ENCODE measurements around the gene FOSB. TPM values are rescaled to one million over a fixed set of nuclear protein-coding genes. Genes with fewer than 3 reads are reported as not detected.

FOSB gene
- total RNA-seq, 2 experiments from 2014 or later, result 7.3 to 7.7 TPM

DNA sequence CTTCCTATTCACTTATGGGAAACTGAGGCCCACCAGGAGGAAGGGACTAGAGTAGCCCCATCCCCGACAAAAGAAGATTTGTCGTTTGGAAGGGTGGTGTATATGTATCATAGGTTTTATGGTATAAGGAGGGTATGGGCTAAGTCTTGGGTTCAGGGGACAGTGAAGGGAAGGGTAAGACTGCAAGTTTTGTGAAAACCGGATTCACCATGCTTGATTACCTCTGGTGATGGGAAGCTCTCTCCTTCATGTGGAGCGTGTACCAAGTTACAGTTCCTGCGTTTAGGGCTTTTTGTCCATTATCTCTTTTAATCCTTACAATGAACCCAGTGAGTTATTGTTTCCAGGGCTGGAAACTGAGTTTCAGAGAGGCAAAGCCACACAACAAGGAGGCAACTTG is 43.3 kb downstream of the FOSB start:
- no peaks in the 10 kb centered on the region for H3K9me3 Mint-ChIP-seq (ENCODE audit: low read depth)
- intact Hi-C loops (cut with DNase I, micrococcal nuclease), result no loop called here
- no peaks in the 10 kb centered on the region for H3K27me3 Mint-ChIP-seq
- ChIA-PET POLR2A (interaction anchor here (0.7 kb wide), 1 partner anchor 131 kb away, joined by 4 read pairs; no protein-coding TSS in a partner anchor), CTCF (interaction anchor here (0.7 to 1.5 kb wide), 3 partner anchors 26 to 885 kb away, joined by 4 to 6 read pairs (median 5); no protein-coding TSS in a partner anchor)
- no peak for DNase-seq
- peaks cover 62% of the 10 kb centered on the region for H3K4me1 Mint-ChIP-seq
- peak overlapping the region; percentile 23 for H3K27ac Mint-ChIP-seq
- peaks cover 24% of the 10 kb centered on the region for H3K36me3 Mint-ChIP-seq (ENCODE audit: low read depth)
- ATAC-seq, result no peak
- H3K4me3 Mint-ChIP-seq, result peak overlapping the region; percentile 28

DNA sequence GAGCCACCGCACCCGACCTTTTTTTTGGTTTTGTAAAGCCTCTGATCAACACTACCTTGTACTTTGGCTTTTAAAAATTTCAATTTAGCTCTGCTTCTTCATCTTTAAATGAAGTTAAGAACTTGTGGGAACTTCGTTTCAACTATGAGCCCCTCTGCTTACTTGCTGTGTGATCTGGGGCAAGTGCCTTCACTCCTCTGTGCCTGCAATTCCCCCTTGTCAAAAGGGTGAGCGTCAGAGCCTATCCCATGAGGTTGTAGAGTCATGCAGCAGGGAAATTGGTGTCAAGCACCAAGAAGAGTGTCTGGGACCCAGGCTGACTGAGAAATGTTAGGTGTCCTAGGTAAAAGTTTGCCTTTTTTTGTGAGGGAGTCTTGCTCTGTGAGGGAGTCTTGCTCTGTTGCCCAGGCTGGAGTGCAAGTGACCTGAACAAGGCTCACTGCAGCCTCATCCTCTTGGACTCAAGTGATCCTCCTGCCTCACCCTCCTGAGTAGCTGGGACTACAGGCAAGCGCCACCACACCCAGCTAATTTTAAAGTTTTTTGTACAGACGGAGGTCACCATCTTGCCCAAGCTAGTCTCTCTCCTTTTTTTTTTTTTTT is 45.2 kb downstream of the FOSB start:
- POLR2A ChIA-PET, result no interaction called here
- intact Hi-C loops (cut with DNase I, micrococcal nuclease), result no loop called here
- H3K36me3 Mint-ChIP-seq (ENCODE audit: low read depth), result peaks cover 32% of the 10 kb centered on the region
- no peak for ATAC-seq
- H3K27ac Mint-ChIP-seq, result peak overlapping the region; percentile 69
- no peaks in the 10 kb centered on the region for H3K27me3 Mint-ChIP-seq
- DNase-seq, result no peak
- H3K4me1 Mint-ChIP-seq, result peaks cover 64% of the 10 kb centered on the region
- CTCF ChIA-PET, result interaction anchor here (0.9 to 1.1 kb wide), 2 partner anchors 13 to 45 kb away, joined by 3 read pairs; no protein-coding TSS in a partner anchor
- no peaks in the 10 kb centered on the region for H3K9me3 Mint-ChIP-seq (ENCODE audit: low read depth)
- no peak overlapping the region for H3K4me3 Mint-ChIP-seq

DNA sequence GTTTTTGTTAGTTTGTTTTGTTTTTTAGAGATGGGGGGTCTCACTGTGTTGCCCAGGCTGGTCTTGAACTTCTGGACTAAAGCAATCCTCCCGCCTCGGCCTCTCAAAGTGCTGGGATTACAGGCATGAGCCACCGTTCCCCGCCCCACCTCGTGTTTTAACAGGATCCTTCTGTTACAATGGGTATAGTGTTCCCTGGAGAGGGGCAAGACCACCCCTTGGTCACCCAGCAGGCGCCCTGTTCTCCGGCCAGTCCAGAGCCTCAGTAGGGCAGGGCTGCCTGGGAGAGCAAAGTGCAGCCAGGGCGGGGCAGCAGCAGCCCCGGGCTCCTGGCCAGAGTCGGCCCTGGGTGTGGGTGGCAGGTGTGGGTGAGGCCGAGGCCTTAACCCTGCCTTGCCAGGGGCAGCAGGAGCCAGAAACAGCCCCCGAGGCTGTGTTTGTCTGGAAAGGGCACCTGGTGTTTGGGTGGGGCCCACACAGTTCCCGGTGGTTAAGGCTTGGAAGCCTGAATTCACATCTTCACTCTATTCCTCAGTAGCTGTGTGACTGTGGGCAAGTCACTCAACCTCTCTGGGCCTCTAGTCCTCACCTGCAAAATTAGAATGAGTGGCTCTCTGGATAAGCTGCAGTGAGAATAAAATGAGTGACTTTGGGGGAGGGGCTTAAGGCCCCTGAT is 46.7 kb downstream of the FOSB start:
- ChIA-PET CTCF (interaction anchor here (0.6 to 1.9 kb wide), 7 partner anchors 9 to 82 kb away, joined by 3 to 6 read pairs (median 4); no protein-coding TSS in a partner anchor), POLR2A (no interaction called here)
- H3K36me3 Mint-ChIP-seq (ENCODE audit: low read depth), result peaks cover 34% of the 10 kb centered on the region
- peak overlapping the region; percentile 41 for H3K4me3 Mint-ChIP-seq
- no peak for DNase-seq
- no peaks in the 10 kb centered on the region for H3K9me3 Mint-ChIP-seq (ENCODE audit: low read depth)
- H3K27ac Mint-ChIP-seq, result peak overlapping the region; percentile 92
- peaks cover 62% of the 10 kb centered on the region for H3K4me1 Mint-ChIP-seq
- intact Hi-C loops (cut with DNase I, micrococcal nuclease), result no loop called here
- no peaks in the 10 kb centered on the region for H3K27me3 Mint-ChIP-seq
- peak; percentile 72 for ATAC-seq

DNA sequence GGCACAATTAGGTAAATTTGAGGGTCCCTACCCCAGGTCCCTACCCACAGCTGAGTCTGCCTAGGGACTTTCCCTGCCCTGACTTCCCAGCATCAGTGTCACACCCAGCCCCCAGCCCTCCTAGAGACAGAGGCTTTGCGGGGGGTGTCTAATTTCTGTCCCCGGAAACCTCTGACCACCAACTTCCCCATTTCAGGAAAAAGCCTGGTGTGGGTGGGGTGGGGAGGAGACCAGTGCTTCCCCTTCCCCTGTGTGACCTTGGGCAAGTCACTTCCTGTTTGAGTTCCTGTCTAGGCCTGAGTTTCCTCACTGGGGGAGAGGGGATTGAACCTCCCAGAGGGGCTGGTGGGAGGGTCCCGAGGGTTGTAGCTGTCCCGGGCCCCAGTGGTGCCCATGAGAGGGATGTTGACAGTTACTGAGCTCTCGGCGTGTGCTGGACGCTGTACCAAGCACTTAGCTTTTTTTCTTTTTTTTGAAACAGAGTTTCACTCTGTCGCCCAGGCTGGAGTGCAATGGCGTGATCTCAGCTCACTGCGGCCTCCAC is 47.4 kb downstream of the FOSB start:
- POLR2A ChIA-PET, result interaction anchor here (0.8 kb wide), 1 partner anchor 178 kb away, joined by 3 read pairs; the partner anchor contains the start of gene QPCTL
- peaks cover 55% of the 10 kb centered on the region for H3K4me1 Mint-ChIP-seq
- ATAC-seq (peak; percentile 60), DNase-seq (peak; percentile 43)
- CTCF ChIA-PET, result interaction anchor here (0.6 to 1.9 kb wide), 11 partner anchors 10 to 171 kb away, joined by 3 to 6 read pairs (median 4); no protein-coding TSS in a partner anchor
- H3K4me3 Mint-ChIP-seq, result no peak overlapping the region
- H3K27ac Mint-ChIP-seq, result peak overlapping the region; percentile 92
- H3K9me3 Mint-ChIP-seq (ENCODE audit: low read depth), result no peaks in the 10 kb centered on the region
- intact Hi-C loops (cut with DNase I, micrococcal nuclease), result no loop called here
- peaks cover 29% of the 10 kb centered on the region for H3K36me3 Mint-ChIP-seq (ENCODE audit: low read depth)
- H3K27me3 Mint-ChIP-seq, result no peaks in the 10 kb centered on the region

DNA sequence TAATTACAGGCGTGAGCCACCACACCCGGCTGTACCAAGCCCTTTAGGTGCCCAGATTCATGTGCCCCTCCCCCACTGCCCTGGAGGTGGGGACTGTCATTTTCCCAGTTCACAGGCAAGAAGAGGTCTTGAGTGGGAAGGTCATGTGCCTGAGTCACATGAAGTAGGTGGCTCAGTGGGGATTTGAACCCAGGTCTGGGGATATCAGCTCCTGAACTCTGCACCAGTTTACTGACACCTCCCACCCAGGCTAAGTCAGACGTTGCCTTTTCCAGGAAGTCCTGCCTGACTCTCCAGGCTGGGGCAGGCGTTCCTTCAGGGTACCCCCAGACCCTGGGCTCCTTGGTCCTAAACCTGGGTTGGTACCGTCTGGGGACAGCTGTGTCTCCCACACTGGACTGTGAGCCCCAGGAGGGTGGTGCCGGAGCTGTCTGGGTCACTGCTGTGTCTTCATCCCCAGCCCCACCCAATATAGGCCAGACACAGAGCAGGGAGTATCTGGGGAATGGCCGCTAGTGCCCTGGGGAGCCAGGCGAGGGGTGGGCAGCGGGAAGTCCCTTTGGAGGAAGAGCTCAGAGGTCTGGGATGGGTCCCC is 48.1 kb downstream of the FOSB start:
- CTCF ChIA-PET, result interaction anchor here (0.5 to 1.9 kb wide), 11 partner anchors 10 to 201 kb away, joined by 3 to 6 read pairs (median 4); no protein-coding TSS in a partner anchor
- no peak for ATAC-seq
- no peaks in the 10 kb centered on the region for H3K9me3 Mint-ChIP-seq (ENCODE audit: low read depth)
- peaks cover 30% of the 10 kb centered on the region for H3K36me3 Mint-ChIP-seq (ENCODE audit: low read depth)
- POLR2A ChIA-PET, result interaction anchor here (0.8 kb wide), 1 partner anchor 177 kb away, joined by 3 read pairs; the partner anchor contains the start of gene QPCTL
- no peaks in the 10 kb centered on the region for H3K27me3 Mint-ChIP-seq
- peaks cover 48% of the 10 kb centered on the region for H3K4me1 Mint-ChIP-seq
- DNase-seq, result peak; percentile 39
- peak overlapping the region; percentile 92 for H3K27ac Mint-ChIP-seq
- intact Hi-C loops (cut with DNase I, micrococcal nuclease), result no loop called here
- H3K4me3 Mint-ChIP-seq, result no peak overlapping the region

DNA sequence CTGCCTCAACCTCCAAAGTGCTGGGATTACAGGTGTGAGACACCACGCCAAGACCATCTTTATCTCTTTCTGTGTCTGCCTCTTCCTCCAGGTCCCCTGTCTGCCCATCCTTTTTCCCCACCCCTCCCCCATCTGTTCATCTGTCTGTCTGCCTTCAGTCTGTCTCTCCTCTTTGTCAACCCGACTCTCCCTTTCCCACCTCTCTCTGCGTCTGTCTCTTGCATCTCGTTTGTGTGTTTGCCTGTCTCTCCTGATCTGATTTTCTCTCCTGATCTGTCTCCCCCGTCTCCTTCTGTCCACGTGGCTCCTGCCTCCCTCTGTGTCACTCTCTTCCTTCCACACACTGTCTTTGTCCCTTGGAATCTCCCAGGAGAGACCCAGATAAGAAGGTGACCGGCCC is 49.4 kb downstream of the FOSB start:
- Mint-ChIP-seq H3K36me3 (ENCODE audit: low read depth) (peaks cover 31% of the 10 kb centered on the region), H3K9me3 (ENCODE audit: low read depth) (no peaks in the 10 kb centered on the region), H3K27me3 (no peaks in the 10 kb centered on the region), H3K4me3 (no peak overlapping the region), H3K27ac (peak overlapping the region; percentile 9), H3K4me1 (peaks cover 37% of the 10 kb centered on the region)
- POLR2A ChIA-PET, result no interaction called here
- DNase-seq (no peak), ATAC-seq (no peak)
- intact Hi-C loops (cut with DNase I, micrococcal nuclease), result no loop called here
- CTCF ChIA-PET, result no interaction called here

DNA sequence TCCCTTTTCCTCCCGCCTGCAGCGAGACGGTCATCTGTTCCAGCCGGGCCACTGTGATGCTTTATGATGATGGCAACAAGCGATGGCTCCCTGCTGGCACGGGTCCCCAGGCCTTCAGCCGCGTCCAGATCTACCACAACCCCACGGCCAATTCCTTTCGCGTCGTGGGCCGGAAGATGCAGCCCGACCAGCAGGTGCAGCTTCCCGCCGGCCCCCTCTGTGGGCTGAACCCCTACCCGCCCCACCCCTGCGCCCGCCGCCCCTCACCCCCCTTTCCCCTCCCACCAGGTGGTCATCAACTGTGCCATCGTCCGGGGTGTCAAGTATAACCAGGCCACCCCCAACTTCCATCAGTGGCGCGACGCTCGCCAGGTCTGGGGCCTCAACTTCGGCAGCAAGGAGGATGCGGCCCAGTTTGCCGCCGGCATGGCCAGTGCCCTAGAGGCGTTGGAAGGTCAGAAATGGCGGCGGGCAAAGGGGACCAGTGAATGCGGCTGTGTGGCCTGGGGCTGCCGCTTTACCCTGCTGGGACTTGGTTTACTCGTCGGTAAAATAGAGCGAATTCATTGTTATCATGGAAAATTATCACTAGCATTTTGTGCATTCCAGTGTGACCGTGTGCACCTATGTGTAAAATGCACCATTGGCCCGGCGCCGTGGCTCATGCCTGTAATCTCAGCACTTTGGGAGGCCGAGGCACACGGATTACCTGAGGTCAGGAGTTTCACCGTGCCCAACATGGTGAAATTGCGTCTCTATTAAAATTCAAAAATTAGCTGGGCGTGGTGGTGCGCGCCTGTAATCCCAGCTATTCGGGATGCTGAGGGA is 50.1 kb downstream of the FOSB start:
- no peak overlapping the region for H3K4me3 Mint-ChIP-seq
- ATAC-seq, result no peak
- peaks cover 29% of the 10 kb centered on the region for H3K36me3 Mint-ChIP-seq (ENCODE audit: low read depth)
- POLR2A ChIA-PET, result no interaction called here
- DNase-seq, result no peak
- no peaks in the 10 kb centered on the region for H3K9me3 Mint-ChIP-seq (ENCODE audit: low read depth)
- intact Hi-C loops (cut with DNase I, micrococcal nuclease), result no loop called here
- H3K4me1 Mint-ChIP-seq, result peaks cover 35% of the 10 kb centered on the region
- CTCF ChIA-PET, result interaction anchor here (0.8 kb wide), 1 partner anchor 41 kb away, joined by 3 read pairs; no protein-coding TSS in a partner anchor
- H3K27me3 Mint-ChIP-seq, result no peaks in the 10 kb centered on the region
- peak overlapping the region; percentile 37 for H3K27ac Mint-ChIP-seq

DNA sequence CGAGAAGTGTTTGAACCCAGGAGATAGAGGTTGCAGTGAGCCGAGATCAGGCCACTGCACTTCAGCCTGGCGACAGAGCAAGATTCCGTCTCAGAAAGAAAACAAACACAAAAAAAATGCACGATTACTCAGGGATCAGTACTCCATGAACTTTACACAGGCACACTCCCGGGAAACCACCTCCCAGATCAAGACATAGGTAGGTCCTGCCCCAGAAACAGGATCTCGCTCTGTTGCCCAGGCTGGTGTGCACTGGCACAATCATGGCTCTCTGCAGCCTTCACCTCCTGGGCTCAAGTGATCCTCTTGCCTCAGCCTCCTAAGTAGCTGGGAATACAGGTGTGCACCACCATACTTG is 50.7 kb downstream of the FOSB start:
- Mint-ChIP-seq H3K9me3 (ENCODE audit: low read depth) (no peaks in the 10 kb centered on the region), H3K36me3 (ENCODE audit: low read depth) (peaks cover 27% of the 10 kb centered on the region), H3K27ac (no peak overlapping the region)

DNA sequence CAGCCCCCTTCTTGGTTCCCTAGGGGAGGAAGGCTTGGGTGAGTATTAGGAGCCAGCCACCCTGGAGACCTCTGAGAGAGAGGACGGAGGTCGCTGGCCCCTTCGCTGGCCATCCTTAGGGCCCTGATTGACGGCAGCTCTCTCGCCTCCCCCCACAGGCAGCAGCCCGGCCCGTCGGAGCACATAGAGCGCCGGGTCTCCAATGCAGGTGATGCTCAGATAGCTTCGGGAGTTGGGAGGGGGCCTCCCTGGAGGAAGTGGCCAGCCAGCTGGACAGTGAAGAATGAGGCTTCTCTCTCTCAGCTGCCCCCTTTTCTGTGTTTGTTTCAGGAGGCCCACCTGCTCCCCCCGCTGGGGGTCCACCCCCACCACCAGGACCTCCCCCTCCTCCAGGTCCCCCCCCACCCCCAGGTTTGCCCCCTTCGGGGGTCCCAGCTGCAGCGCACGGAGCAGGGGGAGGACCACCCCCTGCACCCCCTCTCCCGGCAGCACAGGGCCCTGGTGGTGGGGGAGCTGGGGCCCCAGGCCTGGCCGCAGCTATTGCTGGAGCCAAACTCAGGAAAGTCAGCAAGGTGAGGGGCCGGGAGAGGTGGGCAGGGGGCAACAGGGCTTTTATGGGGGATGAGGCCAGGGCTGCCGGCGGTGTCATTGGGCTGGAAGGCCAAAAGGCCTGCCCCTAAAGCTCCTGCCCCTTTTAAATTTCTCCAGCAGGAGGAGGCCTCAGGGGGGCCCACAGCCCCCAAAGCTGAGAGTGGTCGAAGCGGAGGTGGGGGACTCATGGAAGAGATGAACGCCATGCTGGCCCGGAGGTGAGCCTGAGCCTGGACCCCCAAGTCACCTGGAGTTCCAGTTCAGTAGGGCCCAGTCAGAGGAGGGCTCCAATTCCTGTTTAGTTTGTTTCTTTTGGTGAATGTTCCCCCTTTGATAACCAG is 54.5 kb downstream of the FOSB start:
- intact Hi-C loops (cut with DNase I, micrococcal nuclease), result loop anchor here in 1 of 2 experiments (2.0 kb wide), 1 partner anchor 121 kb away; no protein-coding TSS in a partner anchor

More for the DNA sequence above, 50.7 kb downstream of the FOSB start:
- peaks cover 32% of the 10 kb centered on the region for H3K4me1 Mint-ChIP-seq
- no peak for DNase-seq
- intact Hi-C loops (cut with DNase I, micrococcal nuclease), result no loop called here
- ATAC-seq, result no peak
- POLR2A ChIA-PET, result no interaction called here
- H3K27me3 Mint-ChIP-seq, result no peaks in the 10 kb centered on the region
- H3K4me3 Mint-ChIP-seq, result no peak overlapping the region
- CTCF ChIA-PET, result interaction anchor here (0.8 kb wide), 1 partner anchor 40 kb away, joined by 3 read pairs; no protein-coding TSS in a partner anchor

More for the DNA sequence above, 54.5 kb downstream of the FOSB start:
- no peak overlapping the region for H3K27ac Mint-ChIP-seq
- peaks cover 49% of the 10 kb centered on the region for H3K36me3 Mint-ChIP-seq (ENCODE audit: low read depth)
- POLR2A ChIA-PET, result no interaction called here
- no peak overlapping the region for H3K4me3 Mint-ChIP-seq
- H3K4me1 Mint-ChIP-seq, result peaks cover 9% of the 10 kb centered on the region
- H3K27me3 Mint-ChIP-seq, result no peaks in the 10 kb centered on the region
- no peak for DNase-seq
- CTCF ChIA-PET, result interaction anchor here (0.6 to 1.1 kb wide), 2 partner anchors 36 to 144 kb away, joined by 3 to 4 read pairs; no protein-coding TSS in a partner anchor
- no peak for ATAC-seq
- no peaks in the 10 kb centered on the region for H3K9me3 Mint-ChIP-seq (ENCODE audit: low read depth)

Data from activated CD4-positive, alpha-beta T cell treated with anti-CD3 and anti-CD28 coated beads for 36 hours (primary cell).